HG02970 (cell line): Measurements from ENCODE around the gene TBC1D1.

Experiments used
- ATAC-seq: cut with Tn5 transposase; IDR thresholded peaks from one replicate; pipeline ENCODE4 v1.9.1; 2021; ENCODE audit warnings: mild to moderate bottlenecking, moderate library complexity, moderate number of reproducible peaks; ENCODE audit not compliant: unreplicated experiment, low FRiP score

Gene TBC1D1

DNA sequence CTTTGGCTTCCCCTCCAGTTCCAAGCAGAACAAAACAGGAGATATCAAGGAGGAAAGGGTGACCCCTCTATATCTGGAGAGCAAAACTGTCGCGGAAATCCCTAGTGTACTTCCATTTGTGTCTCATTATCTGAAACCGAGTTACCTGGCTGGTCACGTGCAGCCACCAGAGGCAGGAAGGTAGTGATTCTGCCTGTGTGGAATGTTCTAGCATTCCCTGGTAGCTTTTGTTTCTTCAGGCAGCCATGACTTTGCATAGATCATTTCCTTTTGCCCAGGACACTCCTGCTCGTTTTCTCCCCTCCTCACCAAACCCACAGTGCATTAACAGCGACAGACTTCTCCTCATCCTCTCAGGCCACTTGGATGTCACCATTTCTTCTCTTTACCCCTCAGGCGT is 177.2 kb downstream of the TBC1D1 start:
- ATAC-seq: no peak

- ATAC-seq: no peak
Observed at GRCh38 chr4:38069271-38069760, 178.4 kb downstream of the TBC1D1 start.

GRCh38 chr4:38071801-38072431 is 181.0 kb downstream of the TBC1D1 start:
- no peak for ATAC-seq

DNA sequence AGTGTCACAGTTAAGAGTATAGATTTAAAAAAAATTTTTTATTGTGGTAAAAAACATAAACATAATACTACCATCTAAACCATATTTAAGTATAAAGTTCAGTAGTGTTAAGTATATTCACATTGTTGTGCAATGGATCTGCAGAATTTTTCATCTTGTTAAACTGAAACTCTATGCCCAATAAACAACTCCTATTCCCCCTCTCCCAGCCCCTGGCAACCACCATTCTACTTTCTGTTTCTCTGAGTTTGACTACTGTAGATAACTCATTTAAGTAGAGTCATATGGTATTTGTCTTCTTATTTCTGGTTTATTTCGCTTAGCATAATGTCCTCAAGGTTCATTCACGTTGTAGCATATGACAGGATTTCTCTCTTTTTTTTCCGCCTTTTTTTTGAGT is 181.7 kb downstream of the TBC1D1 start:
- ATAC-seq: no peak

- no peak for ATAC-seq
Observed at GRCh38 chr4:38073596-38074234, 182.8 kb downstream of the TBC1D1 start.

- no peak for ATAC-seq
Observed at GRCh38 chr4:38075370-38076152, 184.7 kb downstream of the TBC1D1 start.

GRCh38 chr4:38076153-38076669 is 185.3 kb downstream of the TBC1D1 start:
- ATAC-seq: no peak

GRCh38 chr4:38077791-38078489 is 187.1 kb downstream of the TBC1D1 start:
- no peak for ATAC-seq

GRCh38 chr4:38078590-38079421 is 187.9 kb downstream of the TBC1D1 start:
- no peak for ATAC-seq

DNA sequence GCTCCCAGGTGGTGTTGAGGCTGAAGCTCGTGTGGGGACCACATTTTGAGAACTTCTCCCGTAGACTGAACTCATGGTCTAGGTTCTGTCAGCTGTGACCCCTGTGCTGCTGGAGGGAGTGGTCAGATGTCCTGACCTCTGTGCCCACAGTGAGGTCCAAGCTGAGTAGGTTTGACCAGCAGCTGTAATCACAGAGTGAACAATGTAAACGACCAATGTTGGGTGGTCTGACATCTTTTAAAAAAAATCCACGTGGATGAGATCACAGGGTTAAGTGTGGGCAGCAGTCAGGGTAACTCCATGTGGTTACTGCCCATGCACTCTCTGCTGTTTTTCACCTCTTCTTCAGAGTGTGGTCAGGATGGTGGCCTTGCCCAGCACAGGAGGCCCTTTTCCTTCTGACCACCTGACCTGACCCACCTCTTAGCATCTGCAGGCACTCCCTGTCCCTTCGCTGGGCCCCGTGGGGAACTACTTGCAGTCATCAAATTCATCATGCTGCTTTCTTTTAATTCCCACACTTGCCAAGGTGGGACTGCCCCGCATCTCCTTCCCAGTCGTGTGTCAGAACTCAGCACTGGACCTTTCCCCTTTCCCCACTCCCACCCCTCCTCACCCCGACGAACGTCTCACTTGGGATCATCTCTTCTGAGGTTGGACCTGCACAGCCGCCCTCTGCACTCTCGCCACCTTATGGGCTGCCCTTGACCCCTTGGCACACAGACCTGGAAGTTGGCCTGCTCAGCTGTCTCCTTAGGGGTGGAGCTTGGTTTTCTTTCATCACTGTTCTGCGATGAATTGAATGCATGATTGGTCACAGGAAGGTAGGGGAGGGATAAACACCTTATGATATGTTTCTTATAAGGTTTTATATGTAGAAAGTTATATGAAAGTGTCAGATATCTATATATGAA is 189.4 kb downstream of the TBC1D1 start:
- no peak for ATAC-seq

GRCh38 chr4:38082021-38082420 is 191.1 kb downstream of the TBC1D1 start:
- ATAC-seq: no peak

DNA sequence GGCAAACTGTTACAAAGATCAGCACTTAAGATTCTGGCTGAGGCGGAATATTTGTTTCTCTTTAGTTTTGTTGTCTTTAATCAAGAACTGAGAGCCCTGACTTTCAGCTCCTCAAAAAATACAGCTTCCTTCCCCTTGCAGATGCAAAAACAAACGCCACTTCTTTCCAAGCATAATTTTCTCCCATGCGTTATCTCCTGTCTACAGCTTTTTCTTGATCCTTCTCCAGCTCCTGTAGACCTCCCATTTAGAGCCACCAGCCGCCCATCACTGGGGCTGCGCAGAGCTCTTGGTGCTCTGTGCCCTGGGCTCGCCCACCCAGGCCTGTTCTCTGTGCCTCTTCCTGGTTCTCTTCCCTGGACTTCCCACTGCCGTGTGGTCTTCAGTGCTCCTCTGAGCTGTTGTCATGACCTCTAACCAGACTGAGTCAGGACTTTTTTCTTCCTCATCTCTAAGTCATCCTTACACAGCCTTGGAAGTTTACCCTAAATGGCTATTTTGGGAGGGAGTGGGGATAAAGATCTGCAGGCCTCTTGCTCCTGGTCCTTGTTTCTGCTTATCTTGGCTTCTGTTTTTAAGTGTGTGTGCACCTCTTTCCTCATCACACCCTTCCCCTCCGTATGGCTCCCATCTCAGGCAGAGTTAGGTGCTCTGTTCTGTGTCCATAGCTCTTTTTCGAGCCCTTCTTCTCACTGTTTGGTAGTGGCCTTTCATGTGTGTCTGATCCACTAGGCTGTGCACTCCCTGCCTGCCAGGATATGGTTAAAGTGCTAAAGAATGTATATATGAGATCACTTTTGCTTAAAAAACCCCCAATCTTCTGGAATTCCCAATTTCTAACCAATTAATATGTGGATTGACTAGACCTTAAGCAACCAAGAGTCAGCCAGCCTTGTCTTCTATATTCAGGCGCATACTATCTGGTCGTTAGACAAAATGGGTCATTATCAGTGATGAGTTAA is 191.8 kb downstream of the TBC1D1 start:
- no peak for ATAC-seq

DNA sequence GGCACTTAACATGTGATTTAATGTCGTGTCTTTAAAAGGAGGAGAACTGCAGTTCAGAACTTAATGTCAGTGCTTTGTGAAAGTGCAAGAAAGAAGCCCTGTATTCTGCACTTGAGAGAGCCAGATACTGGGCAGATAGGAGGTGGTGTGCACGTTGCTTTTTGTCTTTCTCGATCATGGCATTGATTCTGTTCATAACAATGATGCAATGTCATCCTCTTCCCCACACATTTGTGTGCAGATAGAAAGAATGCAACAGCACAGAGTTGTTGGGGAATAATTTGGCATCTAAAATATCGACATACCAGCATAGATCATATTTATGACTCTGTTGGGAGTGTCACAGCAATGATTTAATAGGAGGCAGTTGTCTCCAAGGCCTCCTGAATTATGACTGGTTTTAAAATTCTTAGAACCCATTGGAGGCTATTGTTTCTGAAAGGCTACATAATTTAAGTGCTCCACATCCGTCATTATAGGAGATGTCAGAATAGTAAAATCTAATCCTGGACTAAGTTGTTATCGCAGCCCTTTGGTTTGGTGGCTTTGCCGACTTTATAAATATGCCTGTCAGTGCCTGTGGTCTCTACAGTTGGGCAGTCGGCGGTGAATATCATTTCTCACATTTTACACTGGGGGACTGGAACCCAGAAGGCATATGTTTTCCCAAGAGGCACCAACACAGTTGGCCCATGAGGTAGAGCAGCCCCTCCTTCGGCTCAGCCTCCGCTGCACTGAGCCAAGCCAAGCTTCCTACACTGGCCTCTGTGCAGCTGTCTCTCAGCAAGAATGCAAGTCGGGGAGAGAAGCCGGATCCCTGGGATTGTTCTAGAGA is 194.2 kb downstream of the TBC1D1 start:
- ATAC-seq: no peak

GRCh38 chr4:38085751-38086150 is 194.9 kb downstream of the TBC1D1 start:
- ATAC-seq: no peak

- ATAC-seq: no peak
Observed at GRCh38 chr4:38086151-38086848, 195.4 kb downstream of the TBC1D1 start.

GRCh38 chr4:38086849-38087226 is 196.0 kb downstream of the TBC1D1 start:
- no peak for ATAC-seq
